Right lobe of liver (tissue), 4 donors: ENCODE data around the gene WDFY1.

Experiments used
- POLR2A ChIP-seq: fragments of 450-650 bp; IDR thresholded peaks from one replicate; pipeline ENCODE4 v1.6.1; 2017; ENCODE audit warnings: antibody characterized with exemption, mild to moderate bottlenecking
- TF ChIP-seq, protein P1 (sequence below), 4 donors: fragments of 200-600 bp in 3 of 4; fragments of 450-650 bp in 1 of 4; IDR thresholded peaks; one replicate each; pipeline versions ENCODE4 v1.5.1 to v1.8.0; 2016 to 2022; ENCODE audit warnings: antibody characterized with exemption in 4 of 4, mild to moderate bottlenecking in 2 of 4
- donor health status: DM: no; HTN: no; CAD: no.
- donor health status: DM: no; HTN: no; CAD: no.
- donor health status: DM: no; HTN: yes; CAD: no.

DNA sequence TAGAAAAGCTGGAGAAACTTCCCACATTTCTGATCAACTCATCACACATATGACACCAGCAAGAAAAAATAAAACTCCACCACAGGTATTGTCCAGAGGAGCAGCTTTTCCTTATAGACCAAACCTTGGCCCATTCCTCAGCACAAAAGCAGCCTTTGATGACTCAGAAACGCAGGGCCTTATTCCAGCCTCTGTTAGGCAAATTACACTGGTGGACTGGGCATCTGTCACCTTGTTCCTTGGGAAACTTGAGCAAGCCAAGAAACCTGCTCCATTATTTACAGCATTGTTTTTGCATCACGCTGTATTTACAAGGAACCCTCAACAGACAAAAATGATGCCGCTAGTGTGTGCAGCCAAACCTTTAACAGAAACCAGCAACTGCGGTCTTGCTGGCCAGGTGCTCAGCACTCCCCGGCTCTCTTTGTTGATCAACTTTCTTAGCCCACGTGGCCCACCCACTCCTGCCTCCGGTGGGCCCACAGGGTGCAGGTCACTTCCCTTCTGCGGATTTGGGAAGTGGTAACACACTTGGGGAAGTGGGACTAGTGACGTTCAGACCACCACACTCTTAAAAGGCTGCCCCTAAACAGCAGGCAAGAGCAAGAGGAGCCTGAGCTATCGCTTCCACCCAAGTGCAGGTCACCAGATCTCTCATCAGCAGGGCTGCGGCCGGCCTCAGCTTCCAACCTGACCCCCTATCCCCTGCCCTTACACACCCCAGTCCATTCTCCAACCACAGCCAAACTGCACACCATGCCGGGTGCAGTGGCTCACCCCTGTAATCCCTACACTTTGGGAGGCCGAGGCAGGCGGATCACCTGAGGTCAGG, 109.2 kb downstream of the WDFY1 start:
- TF ChIP-seq, protein P1, sequence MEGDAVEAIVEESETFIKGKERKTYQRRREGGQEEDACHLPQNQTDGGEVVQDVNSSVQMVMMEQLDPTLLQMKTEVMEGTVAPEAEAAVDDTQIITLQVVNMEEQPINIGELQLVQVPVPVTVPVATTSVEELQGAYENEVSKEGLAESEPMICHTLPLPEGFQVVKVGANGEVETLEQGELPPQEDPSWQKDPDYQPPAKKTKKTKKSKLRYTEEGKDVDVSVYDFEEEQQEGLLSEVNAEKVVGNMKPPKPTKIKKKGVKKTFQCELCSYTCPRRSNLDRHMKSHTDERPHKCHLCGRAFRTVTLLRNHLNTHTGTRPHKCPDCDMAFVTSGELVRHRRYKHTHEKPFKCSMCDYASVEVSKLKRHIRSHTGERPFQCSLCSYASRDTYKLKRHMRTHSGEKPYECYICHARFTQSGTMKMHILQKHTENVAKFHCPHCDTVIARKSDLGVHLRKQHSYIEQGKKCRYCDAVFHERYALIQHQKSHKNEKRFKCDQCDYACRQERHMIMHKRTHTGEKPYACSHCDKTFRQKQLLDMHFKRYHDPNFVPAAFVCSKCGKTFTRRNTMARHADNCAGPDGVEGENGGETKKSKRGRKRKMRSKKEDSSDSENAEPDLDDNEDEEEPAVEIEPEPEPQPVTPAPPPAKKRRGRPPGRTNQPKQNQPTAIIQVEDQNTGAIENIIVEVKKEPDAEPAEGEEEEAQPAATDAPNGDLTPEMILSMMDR (IDR thresholded peaks at IDR 0.05) = no peak
- TF ChIP-seq POLR2A = no peak
